CD1c-positive myeloid dendritic cell (primary cell): ENCODE data around the gene EMX1.
A peak's percentile ranks its signal among the peaks of the same experiment; 100 is the strongest.
"Not testable (repeated sequence)": the region's sequence is repeated elsewhere in the genome, so short reads cannot be mapped to it uniquely, and the experiment has no call there.

Experiments
- DNase-seq: peaks from one replicate; pipeline ENCODE4 v3.0.0-alpha.2; 2016; ENCODE audit errors: extremely low spot score

The EMX1 gene

GRCh38 chr2:72900191-72900825 is 17.0 kb upstream of the EMX1 start:
- no peak for DNase-seq

GRCh38 chr2:72901426-72901825 is 15.9 kb upstream of the EMX1 start:
- no peak for DNase-seq

GRCh38 chr2:72907369-72907768 is 9.9 kb upstream of the EMX1 start:
- not testable (repeated sequence) for DNase-seq

- DNase-seq = no peak
These were observed 8.6 kb upstream of the EMX1 start for GRCh38 chr2:72908741-72909140.

- no peak for DNase-seq
These were observed 6.1 kb upstream of the EMX1 start for GRCh38 chr2:72911256-72911655.

- no peak for DNase-seq
These were observed 3.7 kb upstream of the EMX1 start for GRCh38 chr2:72913486-72914205.

GRCh38 chr2:72914206-72914559 is 3.1 kb upstream of the EMX1 start:
- no peak for DNase-seq

GRCh38 chr2:72914589-72915319 is 2.6 kb upstream of the EMX1 start:
- no peak for DNase-seq

GRCh38 chr2:72915320-72915906 is 1.9 kb upstream of the EMX1 start:
- DNase-seq = no peak

- peak; percentile 49 for DNase-seq
These were observed 1.2 kb upstream of the EMX1 start for GRCh38 chr2:72915907-72916742.

GRCh38 chr2:72916743-72917137 is 579 bp upstream of the EMX1 start:
- DNase-seq = no peak

- DNase-seq = no peak
These were observed 696 bp downstream of the EMX1 start for GRCh38 chr2:72917877-72918553.

- DNase-seq = no peak
These were observed 2.3 kb downstream of the EMX1 start for GRCh38 chr2:72919414-72920317.

GRCh38 chr2:72920318-72921087 is 3.2 kb downstream of the EMX1 start:
- peak; percentile 34 for DNase-seq

- no peak for DNase-seq
These were observed 4.0 kb downstream of the EMX1 start for GRCh38 chr2:72921088-72921851.

GRCh38 chr2:72921853-72922252 is 4.5 kb downstream of the EMX1 start:
- DNase-seq = no peak

GRCh38 chr2:72923833-72924352 is 6.6 kb downstream of the EMX1 start:
- DNase-seq = no peak
